Measurements from ENCODE around the gene RPL35. TPM values are rescaled to one million over a fixed set of nuclear protein-coding genes. Genes with fewer than 3 reads are reported as not detected.

Gene RPL35
- total RNA-seq, 1 donor from 2014 or later, result 704 TPM

GRCh38 chr9:124820698-124821623 is 40.8 kb downstream of the RPL35 start:
- DNase-seq (ENCODE audit: low spot score), result no peak

- DNase-seq (ENCODE audit: low spot score), result no peak
Observed at GRCh38 chr9:124818431-124819281, 43.1 kb downstream of the RPL35 start.

- DNase-seq (ENCODE audit: low spot score), result no peak
Observed at GRCh38 chr9:124815601-124816000, 46.2 kb downstream of the RPL35 start.

GRCh38 chr9:124814164-124814535 is 47.6 kb downstream of the RPL35 start:
- DNase-seq (ENCODE audit: low spot score), result no peak

- no peak for DNase-seq (ENCODE audit: low spot score)
Observed at GRCh38 chr9:124813501-124814163, 48.1 kb downstream of the RPL35 start.

- DNase-seq (ENCODE audit: low spot score), result no peak
Observed at GRCh38 chr9:124813041-124813440, 48.7 kb downstream of the RPL35 start.

- DNase-seq (ENCODE audit: low spot score), result no peak
Observed at GRCh38 chr9:124812441-124812876, 49.3 kb downstream of the RPL35 start.

- DNase-seq (ENCODE audit: low spot score), result no peak
Observed at GRCh38 chr9:124810663-124811355, 50.9 kb downstream of the RPL35 start.

- no peak for DNase-seq (ENCODE audit: low spot score)
Observed at GRCh38 chr9:124809741-124810500, 51.8 kb downstream of the RPL35 start.

- no peak for DNase-seq (ENCODE audit: low spot score)
Observed at GRCh38 chr9:124809211-124809610, 52.5 kb downstream of the RPL35 start.

GRCh38 chr9:124808246-124808956 is 53.4 kb downstream of the RPL35 start:
- no peak for DNase-seq (ENCODE audit: low spot score)

Other genes with a start within 250 kb of the RPL35 start
- 3.2 TPM for gene NR6A1, start 90.6 kb downstream of the RPL35 start, total RNA-seq
- 12.7 TPM for gene OLFML2A, start 84.8 kb downstream of the RPL35 start, total RNA-seq
- not detected for gene WDR38, start 8.5 kb downstream of the RPL35 start, total RNA-seq
- 33.7 TPM for gene ARPC5L, start 173 bp upstream of the RPL35 start, total RNA-seq
- 23.3 TPM for gene GOLGA1, start 79.1 kb upstream of the RPL35 start, total RNA-seq

Measured in mucosa of gallbladder (tissue), 1 donor.